Measurements from ENCODE around the gene HDDC2.
"Not testable (repeated sequence)": the region's sequence is repeated elsewhere in the genome, so short reads cannot be mapped to it uniquely, and the experiment has no call there.

Gene HDDC2

DNA sequence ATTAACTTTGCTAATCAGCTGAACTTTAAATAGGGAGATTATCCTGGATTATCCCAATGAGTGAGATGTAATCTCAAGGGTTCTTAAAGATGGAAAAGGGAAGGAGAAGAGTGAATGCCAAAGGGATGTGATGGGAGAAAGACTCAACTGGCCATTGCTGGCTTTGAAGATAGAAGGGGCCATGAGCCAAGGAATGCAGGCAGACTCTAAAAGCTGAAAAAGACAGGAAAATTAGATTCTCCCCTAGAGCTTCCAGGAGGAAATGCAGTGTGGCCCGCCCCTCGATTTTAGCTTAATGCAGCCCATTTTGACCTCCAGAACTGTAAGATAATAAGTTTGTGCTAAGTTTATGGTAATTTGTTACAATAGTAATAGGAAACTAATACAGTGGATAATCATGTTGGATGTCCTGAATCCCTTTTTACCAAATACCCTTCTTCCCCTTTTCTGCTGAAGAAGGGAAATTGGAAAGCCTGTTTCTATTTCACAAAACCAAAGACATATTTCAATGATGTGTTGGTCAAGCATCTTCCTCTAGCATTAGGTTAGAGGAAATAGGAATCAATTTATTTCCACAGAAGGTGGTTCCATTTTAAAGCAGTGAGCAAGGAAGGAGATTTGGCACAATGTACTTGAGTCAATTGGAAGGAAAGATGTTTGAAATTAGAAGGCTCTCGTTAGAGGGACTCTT, 3.3 kb upstream of the HDDC2 start:
- no peak for DNase-seq

DNA sequence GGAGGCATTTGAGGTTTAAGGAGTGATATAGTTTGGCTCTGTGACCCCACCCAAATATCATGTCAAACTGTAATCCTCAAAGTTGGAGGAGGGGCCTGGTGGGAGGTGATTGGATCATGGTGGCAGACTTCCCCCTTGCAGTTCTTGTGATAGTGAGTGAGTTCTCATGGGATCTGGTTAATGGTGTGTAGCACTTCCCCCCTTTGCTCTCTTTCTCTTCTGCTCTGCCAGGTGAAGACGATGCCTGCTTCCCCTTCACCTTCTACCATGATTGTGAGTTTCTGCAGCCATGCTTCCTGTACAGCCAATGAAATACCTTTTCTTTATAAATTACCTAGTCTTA, 1.7 kb upstream of the HDDC2 start:
- no peak for DNase-seq

DNA sequence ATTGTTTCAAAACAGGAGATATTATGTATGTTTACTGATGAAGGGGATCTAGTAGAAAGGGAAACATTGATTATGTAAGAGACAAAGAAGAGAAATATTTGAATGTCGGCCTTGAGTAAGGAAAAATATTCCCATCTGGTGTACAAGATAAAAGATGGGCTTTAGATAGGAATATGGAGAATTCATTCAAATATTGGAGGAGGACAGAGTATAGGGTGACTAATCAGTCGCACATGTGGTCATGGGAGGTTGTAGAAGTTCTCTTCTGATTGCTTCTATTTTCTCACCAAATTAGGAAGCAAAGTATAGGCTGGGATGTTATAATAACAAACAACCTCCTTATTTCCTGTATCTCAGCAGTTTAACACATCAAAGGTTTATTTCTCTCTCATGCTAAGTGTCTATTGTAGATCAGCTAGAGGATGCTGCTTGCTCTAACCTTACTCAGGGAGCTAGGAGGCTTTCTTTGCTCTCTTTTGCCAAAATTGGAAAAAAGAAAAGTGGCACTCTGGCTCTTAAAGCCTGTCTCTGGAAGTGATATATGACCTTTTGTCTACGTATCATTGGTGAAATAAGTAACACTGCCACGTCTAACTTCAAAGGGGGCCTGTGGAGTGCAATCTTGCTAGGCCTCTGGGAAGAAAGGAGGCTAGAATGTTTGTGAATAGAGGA, 1.2 kb upstream of the HDDC2 start:
- no peak for DNase-seq

DNA sequence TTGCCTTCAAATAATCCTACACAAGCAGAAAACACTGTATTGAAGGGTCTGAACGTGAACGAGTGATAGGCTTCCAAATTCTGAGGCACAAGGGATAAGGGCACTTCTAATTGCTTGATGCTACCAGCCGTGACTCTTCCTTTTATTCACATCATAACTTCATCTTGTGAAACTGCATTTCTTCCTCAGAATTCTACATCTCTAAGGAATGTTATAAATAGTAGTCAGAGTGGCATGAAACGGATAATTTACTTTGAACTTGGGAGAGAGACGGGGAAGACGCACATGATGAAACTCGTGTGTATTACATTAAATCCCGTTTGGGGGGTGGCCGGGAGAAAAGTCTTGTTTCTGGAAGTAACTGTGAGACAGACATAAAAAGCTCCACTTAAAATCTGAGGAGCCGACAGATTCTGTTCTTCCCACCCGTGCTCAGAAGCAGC, 754 bp downstream of the HDDC2 start:
- peak; percentile 2 for DNase-seq

DNA sequence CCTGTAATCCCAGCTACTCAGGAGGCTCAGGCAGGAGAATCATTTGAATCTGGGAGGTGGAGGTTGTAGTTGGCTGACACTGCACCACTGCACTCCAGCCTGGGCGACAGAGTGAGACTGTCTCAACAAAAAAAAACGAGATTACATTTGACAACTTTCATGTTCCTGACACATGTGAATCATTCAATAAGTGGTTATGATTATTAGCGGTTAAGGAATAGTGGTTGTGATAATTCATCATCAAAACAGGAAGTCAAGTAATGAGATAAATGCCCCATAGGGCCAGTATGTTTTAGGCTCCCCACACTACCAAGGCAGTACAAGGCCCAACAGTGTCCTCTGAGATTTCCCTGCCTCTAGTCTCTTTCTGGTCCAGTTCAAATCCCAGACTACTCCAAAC, 2.5 kb downstream of the HDDC2 start:
- DNase-seq, result no peak

DNA sequence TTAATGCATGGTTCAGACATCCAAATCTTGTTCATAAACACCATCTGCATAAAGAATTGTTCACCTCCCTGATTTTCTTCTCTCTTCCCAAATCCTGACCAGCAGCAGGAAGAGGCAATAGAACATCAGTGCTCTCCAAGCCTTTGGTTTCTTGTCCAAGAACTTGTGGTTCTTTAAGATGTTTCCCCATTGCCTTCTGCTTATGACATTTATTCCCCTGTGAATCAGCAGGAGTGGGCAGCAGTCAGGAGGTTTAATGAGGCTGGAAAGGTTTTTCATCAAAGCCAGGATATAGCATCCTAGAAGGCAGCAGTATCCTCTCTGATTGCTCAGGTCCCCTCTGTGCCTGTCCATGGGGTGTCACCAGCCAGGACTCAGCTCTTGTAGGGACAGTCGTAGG, 5.3 kb downstream of the HDDC2 start:
- DNase-seq, result no peak

DNA sequence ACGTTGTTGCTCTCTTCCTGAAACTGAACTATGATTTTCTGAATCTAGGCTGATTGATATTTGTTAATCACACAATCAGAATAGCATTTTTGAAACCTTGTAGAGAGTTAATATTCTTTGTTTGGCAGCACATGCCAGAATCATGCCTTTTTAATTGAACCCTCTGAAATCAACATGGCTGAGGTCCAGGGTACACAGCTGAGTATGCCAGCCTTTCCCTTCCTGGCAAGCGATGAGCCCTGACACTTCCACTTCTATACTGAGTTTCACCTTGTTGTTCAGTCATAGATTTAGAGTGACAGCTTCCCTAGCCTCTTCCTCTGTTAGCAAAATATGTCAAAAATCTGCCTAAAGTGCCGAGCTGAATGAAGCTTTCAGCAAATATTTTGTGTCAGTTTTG, 6.8 kb downstream of the HDDC2 start:
- no peak for DNase-seq

DNA sequence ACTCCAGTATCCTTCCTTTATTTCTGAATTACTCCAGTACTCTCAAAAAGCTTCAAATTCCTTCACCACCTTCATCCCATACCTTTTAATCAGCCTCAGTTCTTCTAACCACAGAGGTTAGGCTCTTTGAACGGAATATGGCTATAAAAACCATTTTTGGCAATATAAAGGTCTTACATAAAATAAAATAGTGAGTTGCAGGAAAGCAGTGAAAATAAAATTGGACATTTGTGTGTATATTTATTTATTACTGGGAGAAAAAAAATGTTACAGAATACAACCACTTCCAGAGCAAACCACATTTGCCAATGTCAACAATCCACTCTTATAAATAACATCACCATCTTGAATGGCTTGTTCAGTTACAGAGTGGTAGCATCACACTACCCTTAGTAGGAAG, 7.7 kb downstream of the HDDC2 start:
- no peak for DNase-seq

DNA sequence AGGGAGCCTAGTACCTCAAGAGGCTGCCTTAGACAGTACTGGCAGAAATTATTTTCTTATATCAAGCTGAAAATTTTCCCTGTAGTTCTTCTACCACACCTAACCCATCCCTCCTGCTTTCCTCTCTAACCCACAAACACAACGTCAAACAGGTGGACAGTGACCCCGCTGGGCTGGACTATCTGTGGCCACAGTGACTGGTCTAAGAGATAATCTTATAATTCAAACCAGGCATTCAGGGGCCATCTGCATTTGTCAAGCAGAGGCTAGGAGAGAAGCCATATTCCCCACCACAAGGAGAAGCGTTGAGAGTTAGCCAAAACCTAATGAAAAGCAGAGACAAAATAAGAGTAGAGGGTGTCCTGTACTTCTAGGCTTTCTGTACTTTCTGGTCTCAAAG, 8.2 kb downstream of the HDDC2 start:
- no peak for DNase-seq

DNA sequence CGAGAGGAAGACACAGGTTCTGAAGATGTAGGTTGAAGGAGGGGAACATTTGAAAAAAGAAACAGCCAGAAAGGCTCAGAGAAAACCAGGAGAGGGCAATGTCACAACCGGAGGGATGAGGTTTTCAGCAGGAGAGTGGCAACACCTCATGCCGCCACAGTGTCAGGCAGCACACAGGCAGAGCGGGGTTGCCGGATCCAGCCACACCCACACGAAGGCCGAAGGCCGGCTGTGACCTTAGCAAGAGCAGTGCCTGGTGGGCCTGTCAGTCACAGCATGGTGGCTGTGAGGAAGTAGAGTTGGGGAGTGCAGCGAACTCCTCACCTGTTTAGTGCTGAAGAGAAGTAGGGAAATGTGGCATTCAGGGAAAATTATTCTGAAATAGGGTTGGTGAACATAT, 14.0 kb downstream of the HDDC2 start:
- no peak for DNase-seq

DNA sequence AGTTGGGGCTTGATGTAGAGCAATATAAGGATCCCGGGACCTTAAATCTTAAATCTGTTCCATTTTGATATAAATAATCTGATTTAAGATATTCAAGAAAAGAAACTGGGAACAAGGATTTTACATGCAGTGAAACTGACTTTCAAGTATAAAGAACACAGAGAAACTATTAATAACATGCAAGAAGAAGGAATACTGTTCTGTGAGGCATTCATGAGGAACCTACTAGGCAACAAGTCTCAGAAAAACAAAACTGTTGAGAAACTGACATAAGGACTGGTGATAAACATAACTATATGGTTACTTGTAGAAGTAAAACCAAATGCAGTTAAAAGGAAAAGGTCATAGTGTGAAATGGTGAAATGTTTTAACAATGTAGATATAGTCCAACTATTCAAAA, 15.8 kb downstream of the HDDC2 start:
- DNase-seq, result no peak

DNA sequence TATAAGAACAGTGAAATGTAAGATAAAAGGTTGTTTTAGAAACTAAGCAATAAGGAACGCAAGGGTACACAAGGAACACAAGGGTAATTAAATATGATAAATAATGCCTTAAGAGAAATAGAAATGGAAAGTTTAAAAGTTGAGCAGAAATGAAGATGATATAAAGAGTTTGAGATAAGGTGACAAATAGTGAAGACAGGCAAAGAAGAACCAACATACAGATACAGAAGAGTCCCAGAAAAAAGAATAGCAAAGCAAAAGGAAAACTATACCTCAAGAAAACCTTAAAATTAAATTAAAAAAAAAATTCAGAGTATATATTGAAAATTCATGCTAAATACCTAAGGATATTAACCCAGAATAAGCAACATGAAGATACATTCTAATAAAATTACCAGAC, 16.4 kb downstream of the HDDC2 start:
- no peak for DNase-seq

DNA sequence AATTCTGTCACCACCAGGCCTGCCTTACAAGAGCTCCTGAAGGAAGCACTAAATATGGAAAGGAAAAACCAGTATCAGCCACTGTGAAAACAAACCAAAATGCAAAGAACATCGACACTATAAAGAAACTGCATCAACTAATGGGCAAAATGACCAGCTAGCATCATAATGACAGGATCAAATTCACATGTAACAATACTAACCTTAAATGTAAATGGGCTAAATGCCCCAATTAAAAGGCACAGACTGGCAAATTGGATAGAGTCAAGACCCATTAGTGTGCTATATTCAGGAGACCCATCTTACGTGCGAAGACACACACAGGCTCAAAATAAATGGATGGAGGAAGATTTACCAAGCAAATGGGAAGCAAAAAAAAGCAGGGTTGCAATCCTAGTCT, 19.3 kb downstream of the HDDC2 start:
- DNase-seq, result not testable (repeated sequence)

DNA sequence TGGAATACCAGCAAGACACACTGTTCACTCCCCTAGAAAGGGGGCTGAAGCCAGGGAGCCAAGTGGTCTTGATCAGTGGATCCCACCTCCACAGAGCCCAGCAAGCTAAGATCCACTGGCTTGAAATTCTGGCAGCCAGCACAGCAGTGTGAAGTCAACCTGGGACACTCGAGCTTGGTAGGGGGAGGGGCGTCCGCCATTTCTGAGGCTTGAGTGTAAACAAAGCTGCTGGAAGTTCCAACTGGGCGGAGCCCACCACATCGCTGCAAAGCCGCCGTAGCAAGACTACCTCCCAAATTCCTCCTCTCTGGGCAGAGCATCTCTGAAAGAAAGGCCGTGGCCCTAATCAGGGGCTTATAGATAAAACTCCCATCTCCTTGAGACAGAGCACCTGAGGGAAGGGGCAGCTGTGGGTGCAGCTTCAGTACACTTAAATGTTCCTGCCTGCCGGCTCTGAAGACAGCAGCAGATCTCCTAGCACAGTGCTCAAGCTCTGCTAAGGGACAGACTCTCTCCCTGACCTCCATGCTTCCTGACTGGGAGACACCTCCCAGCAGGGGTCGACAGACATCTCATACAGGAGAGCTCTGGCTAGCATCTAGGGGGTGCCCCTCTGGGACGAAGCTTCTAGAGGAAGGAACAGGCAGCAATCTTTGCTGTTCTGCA, 21.3 kb downstream of the HDDC2 start:
- not testable (repeated sequence) for DNase-seq

DNA sequence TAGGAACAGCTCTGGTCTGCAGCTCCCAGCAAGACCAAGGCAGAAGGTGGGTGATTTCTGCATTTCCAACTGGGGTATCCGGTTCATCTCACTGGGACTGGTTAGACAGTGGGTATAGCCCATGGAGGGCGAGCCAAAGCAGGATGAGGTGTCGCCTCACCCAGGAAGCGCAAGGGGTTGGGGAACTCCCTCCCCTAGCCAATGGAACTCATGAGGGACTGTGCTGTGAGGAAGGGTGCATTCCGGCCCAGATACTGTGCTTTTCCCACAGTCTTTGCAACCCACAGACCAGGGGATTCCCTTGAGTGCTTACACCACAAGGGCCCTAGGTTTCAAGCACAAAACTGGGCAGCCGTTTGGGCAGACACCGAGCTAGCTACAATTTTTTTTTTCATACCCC, 21.8 kb downstream of the HDDC2 start:
- DNase-seq, result no peak

DNA sequence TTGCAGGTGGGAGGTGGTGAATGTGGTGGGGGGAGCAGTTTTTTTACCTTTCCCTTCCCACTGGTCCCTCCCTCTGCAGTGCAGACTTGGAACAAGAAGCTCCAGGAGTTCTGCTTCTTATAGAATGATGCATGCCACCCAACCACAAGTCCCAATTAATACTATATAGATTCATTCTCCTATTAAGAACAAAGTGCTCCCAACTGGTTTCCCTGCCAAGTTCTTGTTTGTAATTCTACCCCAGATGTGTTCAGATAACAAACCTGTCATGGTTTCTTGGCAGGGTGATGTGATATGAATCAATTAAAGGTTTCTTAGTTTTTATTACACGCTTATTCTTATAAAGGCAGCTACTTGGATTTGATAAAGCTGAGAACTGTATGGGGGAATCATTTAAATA, 23.9 kb downstream of the HDDC2 start:
- DNase-seq, result no peak

DNA sequence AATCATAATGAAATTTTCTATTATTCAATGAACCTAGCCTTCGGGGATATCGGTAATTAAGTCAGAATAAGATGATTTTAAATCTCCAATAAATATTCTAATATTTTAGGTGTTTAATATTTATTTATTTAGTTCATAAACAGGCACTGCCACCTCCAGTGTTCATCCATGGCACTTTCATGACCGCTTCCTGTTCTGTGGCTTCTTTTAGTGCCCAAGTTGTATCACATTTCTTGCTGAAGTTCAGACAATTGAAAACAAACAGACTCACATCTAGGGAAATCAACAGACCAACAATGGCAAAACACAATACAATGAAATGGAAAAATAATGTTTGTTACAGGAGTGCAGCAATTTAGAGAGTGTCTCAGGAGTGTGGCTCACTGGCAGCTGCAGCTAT, 26.0 kb downstream of the HDDC2 start:
- no peak for DNase-seq

DNA sequence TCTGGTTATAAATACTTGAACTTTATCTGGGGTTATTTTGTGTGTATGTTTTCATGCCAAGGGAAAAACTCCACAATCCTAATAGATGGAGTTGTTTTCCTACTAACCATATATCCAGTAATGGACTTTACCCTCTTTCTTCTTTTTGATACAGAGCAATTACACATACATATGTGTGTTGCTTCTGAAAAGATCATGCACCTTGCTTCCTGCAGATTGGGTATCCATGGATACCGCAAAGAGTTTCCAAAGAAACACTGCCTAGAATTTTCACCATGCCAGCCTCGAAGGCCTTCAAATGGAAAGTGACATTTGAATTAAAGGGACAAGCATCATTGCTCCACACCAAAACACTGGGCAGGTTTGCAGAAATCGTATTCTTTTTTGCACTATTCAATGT, 26.8 kb downstream of the HDDC2 start:
- no peak for DNase-seq

DNA sequence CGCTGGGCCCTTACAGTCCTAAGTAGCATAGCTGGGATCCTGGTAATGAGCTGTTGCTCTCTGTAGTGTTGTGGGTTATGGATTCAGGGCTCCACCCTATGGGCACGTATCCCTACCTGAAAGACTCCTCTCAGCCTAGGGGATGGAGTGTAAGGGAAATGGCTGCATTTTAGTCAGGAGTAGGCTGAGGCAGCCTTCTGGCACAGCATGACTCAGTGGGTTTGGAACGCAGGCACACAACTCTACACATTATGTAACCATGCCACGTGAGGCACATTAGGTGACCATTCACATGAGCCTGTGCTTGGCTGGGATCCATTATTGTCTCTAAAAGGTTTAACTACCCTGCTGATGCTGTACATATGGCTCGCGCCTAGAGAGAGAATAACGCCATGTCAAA, 27.8 kb downstream of the HDDC2 start:
- DNase-seq, result no peak

DNA sequence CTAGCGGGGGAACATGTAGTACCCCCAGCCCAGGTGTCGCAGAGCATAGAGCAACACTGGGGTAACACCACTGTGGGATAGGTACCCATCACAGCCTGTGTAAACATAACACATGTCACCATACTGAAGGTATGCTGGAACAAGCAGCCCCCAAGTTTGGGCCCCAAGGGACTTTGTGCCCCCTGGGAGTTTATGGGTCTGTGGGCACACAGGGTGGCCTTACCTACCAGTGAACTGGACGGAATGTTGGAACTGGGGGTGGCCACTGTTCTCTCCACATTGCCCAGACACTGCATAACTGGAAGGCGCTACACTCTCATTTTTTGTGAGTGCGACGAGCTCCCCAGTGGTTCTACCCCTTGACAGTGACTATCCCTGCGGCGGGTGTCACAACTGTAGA, 28.5 kb downstream of the HDDC2 start:
- DNase-seq, result no peak

DNA sequence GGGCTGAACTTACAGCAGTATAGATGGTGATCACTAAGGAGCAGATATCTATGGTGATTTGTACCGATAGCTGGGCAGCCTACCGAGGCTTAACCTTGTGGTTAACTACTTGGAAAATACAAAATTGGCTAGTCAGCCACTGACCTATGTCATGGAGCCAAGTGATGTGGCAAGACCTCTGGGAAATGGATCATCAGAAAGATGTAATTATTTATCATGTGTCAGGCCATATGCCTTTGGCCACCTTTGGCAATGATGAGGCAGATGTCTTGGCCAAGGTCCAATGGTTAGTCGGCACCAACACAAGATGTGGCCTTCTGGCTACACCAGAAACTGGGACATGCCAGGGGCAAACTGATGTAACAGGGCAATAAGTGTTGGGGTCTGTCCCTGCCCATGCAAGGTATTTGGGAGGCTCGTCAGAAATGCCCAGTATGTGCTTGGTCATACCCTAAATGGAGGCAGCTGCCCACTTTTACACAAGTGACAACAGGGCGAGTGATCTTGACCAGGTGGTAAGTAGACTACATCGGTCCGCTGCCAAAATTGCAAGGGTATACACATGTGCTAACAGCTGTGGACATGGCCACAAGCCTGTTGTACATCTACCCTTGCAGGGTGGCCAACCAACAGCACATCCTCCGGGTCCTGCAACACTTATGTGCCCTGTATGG, 30.1 kb downstream of the HDDC2 start:
- DNase-seq, result no peak

DNA sequence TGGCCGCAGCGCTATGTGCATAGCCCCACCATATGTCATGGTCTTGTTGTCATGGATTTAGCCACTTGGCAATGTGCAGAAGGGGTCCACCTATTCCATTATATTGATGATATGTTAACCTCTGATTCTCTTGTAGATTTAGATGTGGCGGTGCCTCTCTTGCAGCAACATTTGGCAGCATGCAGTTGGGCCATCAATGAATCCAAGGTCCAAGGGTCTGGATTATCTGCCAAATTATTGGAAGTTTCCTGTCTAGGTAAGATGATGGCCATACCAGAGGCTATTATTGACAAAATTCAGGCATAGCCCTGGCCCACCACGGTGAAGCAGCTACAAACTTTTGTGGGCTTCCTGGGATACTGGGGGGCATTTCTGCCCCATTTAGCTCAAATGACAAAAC, 31.4 kb downstream of the HDDC2 start:
- DNase-seq, result no peak

DNA sequence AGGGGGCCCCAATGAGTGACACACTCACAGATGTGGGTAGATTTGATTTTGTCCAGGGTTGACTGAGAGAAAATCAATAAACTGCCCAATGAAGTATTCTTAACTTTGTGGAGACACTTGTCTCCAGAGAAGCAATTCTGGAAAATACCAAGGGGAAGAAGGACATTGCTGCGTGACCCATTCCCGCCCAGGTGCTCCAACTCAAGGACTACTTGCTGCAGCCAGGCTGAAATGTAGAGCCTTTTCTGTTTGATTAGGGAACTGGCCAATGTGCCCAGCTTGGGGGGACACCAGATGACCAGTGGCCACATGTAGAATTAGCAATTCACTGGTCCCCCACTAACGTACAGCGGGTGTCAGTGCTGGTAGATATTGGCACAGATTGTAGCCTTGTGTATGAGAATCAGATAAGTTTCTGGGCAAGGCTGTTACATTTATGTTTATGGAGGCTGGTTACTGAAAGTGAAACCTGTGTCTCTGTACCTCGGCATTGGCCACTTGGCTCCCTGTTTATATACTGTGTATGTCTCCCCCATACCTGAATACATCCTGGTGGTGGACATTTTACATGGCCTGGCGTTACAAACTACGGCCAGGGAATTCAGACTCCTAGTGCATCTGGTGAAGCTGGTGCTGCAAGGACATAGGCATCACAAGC, 32.3 kb downstream of the HDDC2 start:
- no peak for DNase-seq

DNA sequence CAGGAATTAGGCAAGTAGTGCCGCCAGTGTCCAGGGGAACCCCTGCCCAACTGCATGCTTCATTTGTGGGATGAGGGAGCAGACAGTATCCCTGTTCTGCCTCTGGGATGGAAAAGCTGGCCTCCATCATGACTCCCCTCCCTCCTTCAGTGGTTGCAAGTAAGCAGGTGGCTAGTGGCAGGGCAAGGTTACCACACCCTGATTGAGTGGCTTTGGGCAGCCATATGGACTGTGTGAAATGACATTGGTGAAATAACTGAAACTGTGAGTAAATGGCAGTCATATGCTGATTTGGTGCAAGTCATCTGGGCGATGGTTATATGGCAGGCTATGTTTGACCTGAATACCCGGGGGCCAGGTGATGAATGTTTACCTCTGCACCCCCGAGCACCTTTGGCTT, 33.0 kb downstream of the HDDC2 start:
- no peak for DNase-seq

All from NCI-H510A treated with DMSO at 0.1 percent for 48 hours (cell line).